Activated naive CD8-positive, alpha-beta T cell (primary cell): ENCODE data around the gene MAPKAPK5.
"Not testable (repeated sequence)": the region's sequence is repeated elsewhere in the genome, so short reads cannot be mapped to it uniquely, and the experiment has no call there.

Experiments
- H3K27ac Mint-ChIP-seq: one replicate; pipeline ENCODE4 v1.8.0; 2021; ENCODE audit warnings: mixed read lengths
- H3K27me3 Mint-ChIP-seq: one replicate; pipeline ENCODE4 v1.8.0; 2021; ENCODE audit warnings: mixed read lengths
- H3K36me3 Mint-ChIP-seq: one replicate; pipeline ENCODE4 v1.8.0; 2021; ENCODE audit warnings: mixed read lengths
- H3K4me1 Mint-ChIP-seq: one replicate; pipeline ENCODE4 v1.8.0; 2021; ENCODE audit warnings: low read depth, mixed read lengths
- H3K4me3 Mint-ChIP-seq: one replicate; pipeline ENCODE4 v1.8.0; 2021; ENCODE audit warnings: mild to moderate bottlenecking, mixed read lengths
- H3K9me3 Mint-ChIP-seq: one replicate; pipeline ENCODE4 v1.8.0; 2021; ENCODE audit warnings: low read depth, mixed read lengths

The MAPKAPK5 gene, protein sequence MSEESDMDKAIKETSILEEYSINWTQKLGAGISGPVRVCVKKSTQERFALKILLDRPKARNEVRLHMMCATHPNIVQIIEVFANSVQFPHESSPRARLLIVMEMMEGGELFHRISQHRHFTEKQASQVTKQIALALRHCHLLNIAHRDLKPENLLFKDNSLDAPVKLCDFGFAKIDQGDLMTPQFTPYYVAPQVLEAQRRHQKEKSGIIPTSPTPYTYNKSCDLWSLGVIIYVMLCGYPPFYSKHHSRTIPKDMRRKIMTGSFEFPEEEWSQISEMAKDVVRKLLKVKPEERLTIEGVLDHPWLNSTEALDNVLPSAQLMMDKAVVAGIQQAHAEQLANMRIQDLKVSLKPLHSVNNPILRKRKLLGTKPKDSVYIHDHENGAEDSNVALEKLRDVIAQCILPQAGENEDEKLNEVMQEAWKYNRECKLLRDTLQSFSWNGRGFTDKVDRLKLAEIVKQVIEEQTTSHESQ

DNA sequence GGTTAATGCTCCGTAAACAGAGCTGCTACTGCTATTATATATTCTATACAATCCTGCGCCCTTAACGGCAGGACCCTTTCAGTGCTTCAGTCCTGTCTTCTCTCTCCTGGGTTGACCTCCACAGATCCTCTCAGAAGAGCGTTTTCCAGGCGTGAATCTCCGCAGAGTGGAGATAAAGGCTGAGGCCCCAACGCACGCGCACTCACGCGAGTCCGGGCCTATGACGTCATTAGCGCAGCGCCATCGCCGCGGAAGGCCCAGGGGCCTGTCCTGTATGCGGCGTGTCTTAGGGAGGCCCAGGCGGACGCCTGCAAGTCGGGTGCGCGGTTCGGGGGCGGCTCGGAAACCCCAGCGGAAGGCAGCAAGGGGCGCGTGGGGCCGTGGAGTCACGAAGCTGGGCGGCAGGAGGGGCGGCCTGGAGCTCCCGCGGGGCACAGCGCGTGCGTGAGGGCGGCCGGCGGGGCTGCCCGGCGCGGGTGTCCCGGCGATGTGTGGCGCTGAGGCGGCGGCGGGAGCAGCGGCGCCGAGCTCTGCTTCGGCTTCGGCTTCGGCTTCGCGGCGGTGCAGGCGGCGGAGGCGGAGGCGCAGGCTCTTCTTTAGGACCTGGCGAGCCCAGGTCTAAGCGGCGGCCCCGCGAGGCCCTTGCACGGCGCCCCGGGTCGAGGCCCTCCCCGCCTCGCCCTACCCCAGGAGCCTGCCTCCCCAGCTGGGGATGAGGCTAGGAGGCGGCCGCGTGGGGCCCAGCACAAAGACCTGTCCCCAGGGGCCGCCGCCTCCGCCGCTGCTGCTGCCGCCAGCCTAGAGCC lies at the start of gene MAPKAPK5:
MAPKAPK5 (plus strand) TSS at position 479 of the 806 bp plus-strand sequence. CDS start 506 bp downstream, outside the sequence.
- H3K27me3 Mint-ChIP-seq: no peaks in the 10 kb centered on the region
- peaks cover 53% of the 10 kb centered on the region for H3K4me1 Mint-ChIP-seq
- H3K4me3 Mint-ChIP-seq: peak within 1 kb of the TSS; percentile 97
- H3K36me3 Mint-ChIP-seq: peaks cover 7% of the 10 kb centered on the region
- H3K27ac Mint-ChIP-seq: peak within 1 kb of the TSS; percentile 97
- H3K9me3 Mint-ChIP-seq: no peaks in the 10 kb centered on the region

DNA sequence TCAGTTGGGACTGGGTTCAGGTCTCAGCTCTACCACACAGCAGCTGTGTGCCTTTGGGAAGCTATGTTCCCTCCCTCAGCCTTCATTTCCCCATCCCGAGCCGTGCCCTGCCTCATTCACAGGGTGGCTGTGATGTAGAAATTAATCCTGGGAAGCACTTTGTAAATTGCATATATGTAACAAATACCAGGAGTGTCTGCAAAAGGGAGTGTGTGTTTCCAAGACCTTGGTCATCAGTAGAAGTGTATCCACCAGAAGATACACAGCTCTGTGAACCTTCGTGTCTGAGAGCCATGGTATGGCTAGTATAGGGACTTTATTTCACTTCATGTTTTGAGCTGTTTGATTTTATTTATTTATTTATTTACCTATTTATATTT lies 49.2 kb upstream of the MAPKAPK5 start:
- Mint-ChIP-seq H3K27ac (no peak overlapping the region), H3K9me3 (no peaks in the 10 kb centered on the region), H3K4me3 (no peak overlapping the region), H3K27me3 (no peaks in the 10 kb centered on the region), H3K36me3 (no peaks in the 10 kb centered on the region), H3K4me1 (no peaks in the 10 kb centered on the region)

DNA sequence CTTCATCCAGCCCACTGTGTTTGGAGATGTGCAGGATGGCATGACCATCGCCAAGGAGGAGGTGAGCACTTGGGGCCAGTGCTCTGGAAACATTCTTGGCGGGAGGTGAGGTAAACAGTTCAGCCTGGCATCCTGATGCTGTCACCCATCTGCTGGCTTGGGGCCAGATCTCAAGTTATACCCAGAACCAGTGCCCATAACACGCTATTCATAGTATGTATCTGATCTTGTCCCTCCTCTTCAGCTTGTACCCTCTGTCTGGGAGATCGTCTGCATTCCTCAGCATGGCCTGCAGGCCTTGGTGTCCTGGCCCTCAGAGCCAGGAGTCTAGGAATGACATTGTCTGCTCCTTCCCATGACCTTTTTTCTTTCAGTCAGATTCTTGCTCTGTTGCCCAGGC lies 43.8 kb upstream of the MAPKAPK5 start:
- Mint-ChIP-seq H3K27me3 (no peaks in the 10 kb centered on the region), H3K4me3 (no peak overlapping the region), H3K4me1 (no peaks in the 10 kb centered on the region), H3K36me3 (no peaks in the 10 kb centered on the region), H3K27ac (no peak overlapping the region), H3K9me3 (no peaks in the 10 kb centered on the region)

DNA sequence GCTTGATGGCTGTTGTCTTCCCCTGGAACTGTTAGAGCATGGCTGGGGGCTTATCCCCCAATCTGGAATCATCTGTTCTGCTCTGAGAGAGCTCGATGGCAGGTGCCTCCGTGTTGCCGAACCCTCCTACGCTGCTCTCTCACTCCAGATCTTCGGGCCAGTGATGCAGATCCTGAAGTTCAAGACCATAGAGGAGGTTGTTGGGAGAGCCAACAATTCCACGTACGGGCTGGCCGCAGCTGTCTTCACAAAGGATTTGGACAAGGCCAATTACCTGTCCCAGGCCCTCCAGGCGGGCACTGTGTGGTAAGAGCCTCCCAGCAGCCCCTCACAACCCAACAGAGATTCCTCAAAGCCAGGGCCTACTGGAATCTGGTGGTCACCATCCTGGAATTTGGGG lies 42.3 kb upstream of the MAPKAPK5 start:
- no peak overlapping the region for H3K4me3 Mint-ChIP-seq
- H3K9me3 Mint-ChIP-seq: no peaks in the 10 kb centered on the region
- H3K27ac Mint-ChIP-seq: no peak overlapping the region
- H3K36me3 Mint-ChIP-seq: no peaks in the 10 kb centered on the region
- H3K4me1 Mint-ChIP-seq: no peaks in the 10 kb centered on the region
- H3K27me3 Mint-ChIP-seq: no peaks in the 10 kb centered on the region

DNA sequence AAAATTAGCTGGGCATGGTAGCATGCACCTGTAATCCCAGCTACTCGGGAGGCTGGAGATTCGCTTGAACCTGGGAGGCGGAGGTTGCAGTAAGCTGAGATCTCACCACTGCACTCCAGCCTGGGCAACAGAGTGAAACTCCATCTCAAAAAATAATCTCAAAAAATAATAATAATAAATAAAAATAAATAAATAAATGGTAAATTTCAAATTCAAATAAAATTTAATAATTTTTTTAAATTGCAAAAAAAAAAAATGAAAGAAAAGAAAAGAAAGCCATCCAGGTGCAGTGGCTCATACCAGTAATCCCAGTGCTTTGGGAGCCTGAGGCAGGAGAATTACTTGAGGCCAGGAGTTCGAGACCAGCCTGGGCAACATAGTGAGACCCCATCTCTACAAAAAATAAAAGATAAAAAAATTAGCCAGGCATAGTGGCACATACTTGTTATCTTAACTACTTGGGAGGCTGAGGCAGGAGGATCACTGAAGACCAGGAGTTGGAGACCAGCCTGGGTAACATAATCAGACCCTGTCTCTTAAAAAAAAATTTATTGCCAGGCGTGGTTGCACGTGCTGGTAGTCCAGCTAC lies 38.9 kb upstream of the MAPKAPK5 start:
- no peaks in the 10 kb centered on the region for H3K27me3 Mint-ChIP-seq
- H3K27ac Mint-ChIP-seq: no peak overlapping the region
- H3K9me3 Mint-ChIP-seq: no peaks in the 10 kb centered on the region
- H3K4me3 Mint-ChIP-seq: no peak overlapping the region
- H3K4me1 Mint-ChIP-seq: no peaks in the 10 kb centered on the region
- no peaks in the 10 kb centered on the region for H3K36me3 Mint-ChIP-seq

DNA sequence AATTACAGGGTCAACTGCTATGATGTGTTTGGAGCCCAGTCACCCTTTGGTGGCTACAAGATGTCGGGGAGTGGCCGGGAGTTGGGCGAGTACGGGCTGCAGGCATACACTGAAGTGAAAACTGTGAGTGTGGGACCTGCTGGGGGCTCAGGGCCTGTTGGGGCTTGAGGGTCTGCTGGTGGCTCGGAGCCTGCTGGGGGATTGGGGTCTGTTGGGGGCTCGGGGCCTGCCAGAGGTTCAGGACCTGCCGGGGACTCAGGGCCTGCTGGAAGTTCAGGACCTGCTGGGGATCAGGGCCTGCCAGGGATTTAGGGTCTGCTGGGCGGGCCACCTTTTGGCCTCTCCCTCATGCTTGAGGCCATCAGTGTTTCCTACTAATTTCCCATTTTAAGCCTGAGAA lies 38.2 kb upstream of the MAPKAPK5 start:
- H3K9me3 Mint-ChIP-seq: no peaks in the 10 kb centered on the region
- H3K4me3 Mint-ChIP-seq: no peak overlapping the region
- no peaks in the 10 kb centered on the region for H3K36me3 Mint-ChIP-seq
- H3K27ac Mint-ChIP-seq: no peak overlapping the region
- H3K4me1 Mint-ChIP-seq: no peaks in the 10 kb centered on the region
- H3K27me3 Mint-ChIP-seq: no peaks in the 10 kb centered on the region

DNA sequence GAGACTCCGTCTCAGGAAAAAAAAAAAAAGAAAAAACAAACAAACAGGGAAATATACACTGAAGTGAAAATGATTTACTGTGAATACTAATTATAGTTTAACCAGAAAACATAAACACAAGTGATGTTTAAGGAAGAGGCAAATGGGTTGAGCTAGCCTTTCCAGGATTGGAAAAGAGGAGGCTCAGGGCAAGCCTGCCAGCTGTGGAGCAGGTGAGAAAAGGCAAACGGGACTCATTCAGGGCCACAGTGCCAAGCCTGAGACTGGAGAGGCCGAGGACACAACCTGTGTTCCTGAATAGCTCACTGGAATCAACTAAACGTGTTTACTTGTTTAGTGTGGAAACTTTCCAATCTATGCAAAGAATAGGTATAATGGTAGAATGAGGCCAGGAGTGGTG lies 35.7 kb upstream of the MAPKAPK5 start:
- H3K4me1 Mint-ChIP-seq: no peaks in the 10 kb centered on the region
- H3K4me3 Mint-ChIP-seq: no peak overlapping the region
- H3K36me3 Mint-ChIP-seq: no peaks in the 10 kb centered on the region
- H3K27me3 Mint-ChIP-seq: no peaks in the 10 kb centered on the region
- H3K9me3 Mint-ChIP-seq: no peaks in the 10 kb centered on the region
- no peak overlapping the region for H3K27ac Mint-ChIP-seq

DNA sequence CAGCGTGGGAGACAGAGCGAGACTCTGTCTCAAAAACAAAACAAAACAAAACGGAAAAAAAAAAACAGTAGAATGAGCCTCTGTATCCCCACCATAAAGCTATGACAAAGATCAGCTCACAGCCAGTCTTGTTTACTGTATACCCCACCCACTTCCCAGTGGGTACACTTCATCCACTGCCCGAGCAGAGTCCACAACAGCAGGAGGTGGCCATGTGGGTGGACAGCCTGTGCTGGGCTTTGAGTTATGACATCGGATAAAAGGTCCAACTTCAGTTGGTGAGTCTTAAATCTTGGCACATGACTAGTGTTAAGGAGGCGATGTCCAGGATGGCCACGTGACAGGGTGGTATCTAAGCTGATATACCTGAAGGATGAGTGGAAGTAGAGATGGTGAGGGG lies 34.8 kb upstream of the MAPKAPK5 start:
- Mint-ChIP-seq H3K27ac (no peak overlapping the region), H3K4me1 (no peaks in the 10 kb centered on the region)

DNA sequence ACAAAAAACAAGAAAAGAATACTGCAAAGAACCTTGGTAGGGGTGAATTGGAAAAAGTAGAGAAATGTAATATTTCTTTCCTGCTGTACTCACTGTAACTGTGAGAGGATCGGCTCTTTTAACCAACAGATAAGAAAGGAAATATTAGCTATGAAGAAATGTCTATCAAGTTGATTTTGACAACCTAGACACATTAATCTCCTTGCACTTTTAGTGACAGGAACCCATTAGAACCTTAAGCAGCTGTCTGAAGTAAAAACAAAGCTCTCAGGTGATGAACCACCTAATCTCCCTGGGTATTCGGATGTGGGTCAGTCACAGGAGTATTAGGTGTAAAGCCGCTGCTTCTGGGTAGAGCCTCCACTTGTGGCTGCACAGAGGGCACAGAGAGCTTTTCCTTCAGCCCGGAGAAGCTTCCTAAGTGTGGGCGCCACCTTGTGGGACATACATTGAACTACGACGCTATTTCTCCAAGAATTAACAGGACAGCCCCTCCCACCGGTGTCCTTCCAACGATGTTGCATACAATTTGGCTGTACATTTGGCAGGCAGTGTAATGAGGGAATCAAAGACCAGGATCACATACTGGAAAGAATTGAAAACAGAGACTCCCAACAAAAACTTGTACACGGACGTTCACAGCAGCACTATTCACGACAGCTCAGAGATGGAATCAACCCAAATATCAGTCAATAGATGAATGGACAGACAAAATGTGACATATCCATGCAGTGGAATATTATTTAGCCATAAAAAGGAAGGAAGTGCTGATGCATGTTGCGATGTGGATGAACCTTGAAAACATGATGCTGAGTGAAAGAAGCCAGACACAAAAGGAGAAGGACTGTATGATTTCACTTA lies 28.9 kb upstream of the MAPKAPK5 start:
- no peak overlapping the region for H3K4me3 Mint-ChIP-seq
- no peaks in the 10 kb centered on the region for H3K36me3 Mint-ChIP-seq
- H3K4me1 Mint-ChIP-seq: peaks cover 6% of the 10 kb centered on the region
- H3K27me3 Mint-ChIP-seq: no peaks in the 10 kb centered on the region
- no peaks in the 10 kb centered on the region for H3K9me3 Mint-ChIP-seq
- H3K27ac Mint-ChIP-seq: no peak overlapping the region

More for the DNA sequence above, 34.8 kb upstream of the MAPKAPK5 start:
- H3K9me3 Mint-ChIP-seq: no peaks in the 10 kb centered on the region
- no peak overlapping the region for H3K4me3 Mint-ChIP-seq
- H3K27me3 Mint-ChIP-seq: no peaks in the 10 kb centered on the region
- H3K36me3 Mint-ChIP-seq: no peaks in the 10 kb centered on the region

DNA sequence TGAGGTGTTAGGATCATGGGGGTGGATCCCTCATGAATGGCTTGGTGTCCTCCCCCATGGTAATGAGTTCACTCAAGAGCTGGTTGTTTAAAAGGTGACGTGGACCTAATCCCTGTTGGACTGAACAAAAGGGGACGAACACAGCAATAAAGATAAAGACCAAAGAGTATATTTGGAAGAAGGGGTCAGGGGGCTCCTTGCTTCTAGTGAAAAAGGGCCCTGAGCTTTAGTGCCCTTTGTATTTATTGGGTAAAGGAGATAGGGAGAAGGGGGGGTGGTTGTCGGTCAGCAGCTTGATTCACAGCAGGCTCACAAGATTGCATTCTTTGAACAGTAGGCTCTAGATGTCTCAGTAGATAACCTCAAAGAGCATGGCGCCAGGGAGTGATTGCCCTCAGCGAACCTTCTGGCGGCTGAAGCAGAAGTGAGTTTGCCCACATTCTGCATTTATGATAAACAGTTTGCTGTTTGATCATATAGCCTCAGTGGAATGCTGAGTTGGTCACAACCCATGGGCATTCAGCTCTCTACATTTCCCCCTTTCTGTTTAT lies 25.9 kb upstream of the MAPKAPK5 start:
- Mint-ChIP-seq H3K4me3 (no peak overlapping the region), H3K27ac (no peak overlapping the region), H3K36me3 (no peaks in the 10 kb centered on the region), H3K27me3 (peaks cover 1% of the 10 kb centered on the region), H3K4me1 (peaks cover 6% of the 10 kb centered on the region), H3K9me3 (no peaks in the 10 kb centered on the region)

DNA sequence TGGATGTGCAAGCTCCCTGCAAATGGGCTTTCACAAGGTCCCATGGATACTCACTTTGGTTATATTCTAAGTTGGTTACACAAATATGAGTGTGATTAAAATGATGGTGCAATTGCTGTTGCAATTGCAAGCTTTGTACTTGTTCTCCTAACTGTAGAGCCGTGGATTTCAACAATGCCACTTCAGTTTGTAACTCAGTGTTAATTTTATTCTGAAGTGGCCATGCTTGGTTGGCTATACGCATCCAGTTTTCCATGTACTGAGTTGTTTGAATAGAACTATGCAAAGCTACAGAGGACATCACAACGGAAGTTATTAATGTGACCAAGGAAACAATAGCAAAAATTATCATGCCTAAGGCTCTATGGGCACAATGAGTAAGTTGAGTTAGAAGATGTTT lies 25.1 kb upstream of the MAPKAPK5 start:
- not testable (repeated sequence) for H3K4me3 Mint-ChIP-seq, H3K27ac Mint-ChIP-seq

DNA sequence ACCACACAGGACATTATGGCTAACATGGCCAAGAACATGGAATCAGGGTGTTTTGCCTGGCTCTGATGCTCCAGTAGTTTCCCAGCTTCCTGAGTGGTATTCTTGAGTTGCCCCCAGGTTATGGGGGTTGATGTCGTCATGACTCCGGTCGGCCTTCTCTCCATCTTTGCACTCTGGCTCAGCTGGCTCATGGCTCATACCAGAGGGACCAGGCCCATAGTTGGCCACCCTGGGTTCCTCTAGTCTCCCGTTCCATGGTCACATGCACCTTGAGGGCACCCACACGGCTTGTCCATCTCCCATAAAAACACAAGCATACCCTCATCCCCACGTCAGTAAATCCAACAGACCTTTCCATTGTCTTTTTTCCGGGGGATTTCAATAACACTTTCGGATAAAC lies 23.7 kb upstream of the MAPKAPK5 start:
- Mint-ChIP-seq H3K27ac (no peak overlapping the region), H3K36me3 (no peaks in the 10 kb centered on the region), H3K4me1 (peaks cover 2% of the 10 kb centered on the region), H3K4me3 (no peak overlapping the region), H3K9me3 (no peaks in the 10 kb centered on the region), H3K27me3 (peaks cover 5% of the 10 kb centered on the region)

More for the DNA sequence above, 25.1 kb upstream of the MAPKAPK5 start:
- H3K36me3 Mint-ChIP-seq, H3K9me3 Mint-ChIP-seq, H3K27me3 Mint-ChIP-seq, H3K4me1 Mint-ChIP-seq: not testable (repeated sequence)

DNA sequence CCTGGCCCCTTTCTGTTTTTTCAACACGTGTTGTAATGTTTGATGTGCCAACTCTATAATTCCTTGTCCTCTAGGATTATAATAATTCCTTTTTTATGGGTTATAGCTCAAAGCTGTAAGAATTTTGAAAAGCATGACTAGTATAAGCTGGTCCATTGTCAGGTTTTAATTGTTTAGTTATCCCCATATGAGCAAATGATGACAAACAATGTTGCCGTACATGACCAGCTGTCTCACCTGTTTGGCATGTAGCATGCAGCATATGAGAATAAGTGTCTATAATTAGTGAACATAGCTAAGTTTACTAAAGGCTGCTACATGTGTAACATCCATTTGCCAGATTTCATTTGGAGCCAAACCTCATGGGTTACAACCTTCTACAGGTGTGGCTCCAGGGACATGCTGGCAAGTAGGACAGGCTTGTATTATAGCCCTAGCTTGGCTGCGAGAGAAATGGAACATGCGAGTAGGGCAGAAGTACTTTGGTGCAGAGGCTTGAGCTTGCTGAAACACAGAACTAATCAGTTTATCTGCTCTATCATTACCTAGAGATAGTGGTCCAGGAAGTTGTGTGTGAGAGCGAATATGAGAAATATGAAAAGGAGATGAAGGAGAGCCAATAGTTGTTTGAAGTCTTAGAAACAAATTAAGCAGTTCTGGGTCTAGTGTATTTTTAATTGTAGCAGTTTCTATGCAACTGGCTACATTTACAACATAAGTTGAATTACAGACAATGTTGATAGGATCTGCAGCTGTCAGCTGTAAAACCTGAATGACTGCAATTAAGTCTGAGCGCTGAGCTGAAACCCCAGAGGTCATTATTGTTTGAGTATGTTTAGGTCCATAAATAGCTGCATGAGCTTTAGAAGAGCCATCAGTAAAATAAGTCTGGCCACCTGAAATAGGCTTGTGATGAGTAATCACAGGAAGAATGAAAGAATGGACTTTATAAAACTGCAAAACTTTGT lies 22.6 kb upstream of the MAPKAPK5 start:
- Mint-ChIP-seq H3K36me3 (no peaks in the 10 kb centered on the region), H3K4me3 (no peak overlapping the region), H3K27ac (no peak overlapping the region), H3K27me3 (peaks cover 5% of the 10 kb centered on the region), H3K9me3 (no peaks in the 10 kb centered on the region), H3K4me1 (no peaks in the 10 kb centered on the region)
